K562 (cell line): ENCODE measurements around the gene HELZ.
A peak's percentile ranks its signal among the peaks of the same experiment; 100 is the strongest.

Experiments
- EP300 ChIP-seq: IDR thresholded peaks from 2 replicates; pipeline ENCODE4 v1.6.1; 2012; ENCODE audit warnings: low read length, improper control_type of control experiment
- FOSL1 ChIP-seq: fragments of 200-800 bp; sonication (Bioruptor generic); conservative IDR thresholded peaks from 2 replicates; pipeline ENCODE4 v1.6.1; 2016; ENCODE audit warnings: missing genetic modification characterization, missing compliant biosample characterization
- TAF1 ChIP-seq: IDR thresholded peaks from 2 replicates; pipeline ENCODE4 v1.6.1; 2011; ENCODE audit warnings: mild to moderate bottlenecking, low read length, moderate library complexity; ENCODE audit not compliant: insufficient read depth, control insufficient read depth, severe bottlenecking; ENCODE audit errors: extremely low read depth

DNA sequence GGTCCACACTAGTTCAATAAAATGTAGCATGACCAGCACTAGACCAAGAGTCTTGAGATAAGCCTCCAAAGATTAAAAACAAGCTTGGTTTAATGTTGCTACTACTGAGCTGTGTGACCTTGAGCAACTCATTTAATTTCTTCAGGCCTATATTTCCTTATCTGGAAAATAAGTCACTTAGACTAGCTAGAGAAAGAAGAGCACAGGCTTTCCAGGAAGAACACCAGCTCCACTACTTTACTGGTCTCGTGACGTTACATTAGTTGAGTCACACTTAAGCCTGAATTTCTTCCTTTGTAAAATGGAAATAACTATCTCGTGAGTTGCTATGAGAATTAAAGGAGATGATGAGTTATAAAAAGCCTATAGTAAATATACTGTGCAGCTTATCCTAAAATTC lies 5.4 kb downstream of the HELZ start:
- TF ChIP-seq TAF1 (no peak), EP300 (no peak), FOSL1 (tag) (peak; percentile 66)
